MCF 10A (cell line): Measurements from ENCODE around the gene NXPH3. TPM values are rescaled to one million over a fixed set of nuclear protein-coding genes. Genes with fewer than 3 reads are reported as not detected.
A peak's percentile ranks its signal among the peaks of the same experiment; 100 is the strongest.

ENCODE experiments used
- BruUV-seq: library from RNA; stranded (reverse); fragments of 400-500 nt; replicated peaks from 2 replicates; lab custom pipeline; 2021; lab: Mats Ljungman, UMichigan
- CTCF ChIA-PET: fragments of 300-600 bp; sonication (Branson Sonifier 250); formaldehyde crosslinking; extraction: SDS; loops from one replicate; lab custom pipeline; 2021; ENCODE audit warnings: antibody characterized with exemption, inconsistent platforms; lab: Yijun Ruan, JAX
- POLR2A ChIA-PET: fragments of 300-600, 350-650 bp; sonication (Branson Sonifier 250); formaldehyde crosslinking; extraction: SDS; loops from one replicate; lab custom pipeline; 2020; ENCODE audit warnings: antibody characterized with exemption, inconsistent platforms; lab: Yijun Ruan, JAX
- DNase-seq: peaks from one replicate; pipeline ENCODE4 v3.0.0-alpha.2; 2018; ENCODE audit not compliant: unreplicated experiment
- H3K27ac Mint-ChIP-seq: one replicate; pipeline ENCODE4 v1.8.0; 2022; ENCODE audit warnings: mild to moderate bottlenecking, low read depth, mixed read lengths; ENCODE audit not compliant: unreplicated experiment
- H3K27me3 Mint-ChIP-seq: one replicate; pipeline ENCODE4 v1.8.0; 2022; ENCODE audit warnings: mixed read lengths; ENCODE audit not compliant: insufficient read depth, unreplicated experiment
- H3K36me3 Mint-ChIP-seq: one replicate; pipeline ENCODE4 v1.8.0; 2022; ENCODE audit warnings: mild to moderate bottlenecking, moderate library complexity, mixed read lengths; ENCODE audit not compliant: insufficient read depth, unreplicated experiment
- H3K4me1 Mint-ChIP-seq: one replicate; pipeline ENCODE4 v1.8.0; 2022; ENCODE audit warnings: mixed read lengths; ENCODE audit not compliant: insufficient read depth, unreplicated experiment
- H3K4me3 Mint-ChIP-seq: one replicate; pipeline ENCODE4 v1.8.0; 2022; ENCODE audit warnings: mild to moderate bottlenecking, moderate library complexity, mixed read lengths; ENCODE audit not compliant: unreplicated experiment
- H3K9me3 Mint-ChIP-seq: one replicate; pipeline ENCODE4 v1.8.0; 2022; ENCODE audit warnings: mixed read lengths; ENCODE audit not compliant: unreplicated experiment
- intact Hi-C: fragments of 100-400 bp; cut with micrococcal nuclease; formaldehyde crosslinking; loops from 2 replicates; pipeline ENCODE4 v1.14.1; 2022
- total RNA-seq: library from RNA; stranded (reverse); gene quantifications from 2 replicates; pipeline ENCODE4 v1.2.3, GENCODE V29; 2022
- TF ChIP-seq, protein P1 (sequence below): fragments of 200-600 bp; IDR thresholded peaks from one replicate; pipeline ENCODE4 v1.8.0; 2022; ENCODE audit warnings: antibody characterized with exemption, mild to moderate bottlenecking; ENCODE audit not compliant: unreplicated experiment

NXPH3 gene
- total RNA-seq, 1 experiment from 2014 or later: not detected

DNA sequence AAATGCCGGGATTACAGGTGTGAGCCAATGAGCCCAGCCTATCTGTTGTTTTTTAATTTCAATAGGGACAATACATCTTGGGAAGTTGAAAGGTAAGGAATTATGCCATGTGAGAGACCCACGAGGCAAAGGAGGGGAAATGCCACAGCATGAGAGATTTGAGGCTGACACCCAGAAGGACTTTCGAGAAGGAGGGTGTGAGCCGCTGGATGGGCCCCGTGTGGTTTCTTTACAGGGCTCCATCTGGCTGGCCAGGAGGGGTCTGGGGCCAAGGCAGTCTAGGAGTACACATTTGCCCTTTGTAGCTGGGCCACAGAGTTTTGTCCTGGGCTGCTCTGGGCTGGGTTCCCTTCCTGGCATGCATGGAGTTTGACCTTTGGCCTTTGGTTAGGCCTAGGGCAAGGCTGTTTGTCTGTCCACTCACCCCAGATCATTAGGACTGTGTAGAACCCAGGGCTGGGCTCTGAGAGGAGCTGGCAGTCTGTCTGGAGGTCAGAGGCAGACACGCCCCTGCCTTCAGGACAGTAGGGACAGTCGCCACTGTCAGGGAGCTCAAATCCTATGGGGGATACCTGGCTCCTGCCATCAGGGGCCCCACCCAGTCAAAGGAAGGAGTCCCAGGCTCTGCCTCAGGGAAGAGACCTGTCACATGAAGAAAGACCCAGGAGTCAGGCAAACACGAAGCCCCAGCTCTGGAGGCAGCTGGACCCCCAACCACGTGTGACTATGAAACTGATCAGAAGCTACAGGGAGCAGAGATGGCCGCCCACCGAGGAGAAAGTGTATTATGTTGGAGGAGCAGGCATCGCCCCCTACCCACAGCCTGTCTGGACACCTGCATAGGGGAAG is 24.2 kb upstream of the NXPH3 start:
- ChIA-PET POLR2A (interaction anchor here (0.8 kb wide), 1 partner anchor 116 kb away, joined by 4 read pairs; no protein-coding TSS in a partner anchor), CTCF (interaction anchor here (0.6 to 9.8 kb wide), 8 partner anchors 16 to 236 kb away, joined by 3 to 165 read pairs (median 4); partner anchors contain the start of gene NGFR)
- H3K9me3 Mint-ChIP-seq: no peaks in the 10 kb centered on the region
- BruUV-seq: no TSS peak
- H3K36me3 Mint-ChIP-seq: no peaks in the 10 kb centered on the region
- H3K27ac Mint-ChIP-seq: peak overlapping the region; percentile 61
- DNase-seq: no peak
- TF ChIP-seq, protein P1, sequence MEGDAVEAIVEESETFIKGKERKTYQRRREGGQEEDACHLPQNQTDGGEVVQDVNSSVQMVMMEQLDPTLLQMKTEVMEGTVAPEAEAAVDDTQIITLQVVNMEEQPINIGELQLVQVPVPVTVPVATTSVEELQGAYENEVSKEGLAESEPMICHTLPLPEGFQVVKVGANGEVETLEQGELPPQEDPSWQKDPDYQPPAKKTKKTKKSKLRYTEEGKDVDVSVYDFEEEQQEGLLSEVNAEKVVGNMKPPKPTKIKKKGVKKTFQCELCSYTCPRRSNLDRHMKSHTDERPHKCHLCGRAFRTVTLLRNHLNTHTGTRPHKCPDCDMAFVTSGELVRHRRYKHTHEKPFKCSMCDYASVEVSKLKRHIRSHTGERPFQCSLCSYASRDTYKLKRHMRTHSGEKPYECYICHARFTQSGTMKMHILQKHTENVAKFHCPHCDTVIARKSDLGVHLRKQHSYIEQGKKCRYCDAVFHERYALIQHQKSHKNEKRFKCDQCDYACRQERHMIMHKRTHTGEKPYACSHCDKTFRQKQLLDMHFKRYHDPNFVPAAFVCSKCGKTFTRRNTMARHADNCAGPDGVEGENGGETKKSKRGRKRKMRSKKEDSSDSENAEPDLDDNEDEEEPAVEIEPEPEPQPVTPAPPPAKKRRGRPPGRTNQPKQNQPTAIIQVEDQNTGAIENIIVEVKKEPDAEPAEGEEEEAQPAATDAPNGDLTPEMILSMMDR: no peak
- peaks cover 29% of the 10 kb centered on the region for H3K4me1 Mint-ChIP-seq
- H3K4me3 Mint-ChIP-seq: no peak overlapping the region
- H3K27me3 Mint-ChIP-seq: no peaks in the 10 kb centered on the region
- intact Hi-C loops: no loop called here

DNA sequence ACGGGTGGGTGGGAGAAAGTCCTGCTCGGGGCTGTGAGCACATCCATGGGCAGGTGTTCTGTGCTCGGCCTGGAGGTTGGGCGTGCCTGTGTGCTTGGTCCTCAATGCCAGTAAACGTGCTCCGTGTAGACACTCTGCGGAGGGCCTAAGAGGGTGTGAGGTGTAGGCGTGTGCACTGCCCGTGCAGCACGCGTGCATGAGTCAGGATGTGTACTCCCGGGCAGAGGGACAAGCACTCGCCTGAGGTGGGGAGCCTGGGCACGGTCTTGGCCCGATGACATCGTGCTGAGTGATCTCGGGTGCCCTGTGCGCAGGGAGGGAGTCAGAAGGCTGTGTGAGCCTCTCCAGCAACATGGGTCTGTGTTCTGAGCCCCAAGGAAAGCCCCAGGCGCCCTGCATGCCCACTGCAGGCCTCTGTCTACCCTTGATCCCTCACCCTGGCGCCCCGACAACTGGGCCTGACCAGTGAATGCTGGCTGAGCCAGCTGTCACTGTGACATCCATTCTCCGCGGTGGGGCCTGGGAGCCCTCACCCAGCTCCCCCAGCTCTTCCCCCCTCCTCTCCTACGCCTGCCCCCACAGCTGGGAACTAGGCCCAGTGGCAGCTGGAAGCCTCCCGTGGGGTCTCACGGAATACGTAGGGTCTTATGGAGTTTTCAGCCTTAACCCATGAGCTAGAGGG is 23.5 kb upstream of the NXPH3 start:
- Mint-ChIP-seq H3K27me3 (peaks cover 3% of the 10 kb centered on the region), H3K36me3 (no peaks in the 10 kb centered on the region), H3K4me3 (no peak overlapping the region), H3K27ac (peak overlapping the region; percentile 61), H3K4me1 (peaks cover 29% of the 10 kb centered on the region), H3K9me3 (no peaks in the 10 kb centered on the region)
- DNase-seq: peak; percentile 50
- ChIA-PET POLR2A (interaction anchor here (0.6 to 0.8 kb wide), 2 partner anchors 116 to 239 kb away, joined by 3 to 4 read pairs; no protein-coding TSS in a partner anchor), CTCF (interaction anchor here (0.5 to 9.8 kb wide), 11 partner anchors 15 to 409 kb away, joined by 3 to 165 read pairs (median 4); partner anchors contain the start of gene NGFR)
- BruUV-seq: no TSS peak
- TF ChIP-seq, protein P1: no peak
- intact Hi-C loops: no loop called here

DNA sequence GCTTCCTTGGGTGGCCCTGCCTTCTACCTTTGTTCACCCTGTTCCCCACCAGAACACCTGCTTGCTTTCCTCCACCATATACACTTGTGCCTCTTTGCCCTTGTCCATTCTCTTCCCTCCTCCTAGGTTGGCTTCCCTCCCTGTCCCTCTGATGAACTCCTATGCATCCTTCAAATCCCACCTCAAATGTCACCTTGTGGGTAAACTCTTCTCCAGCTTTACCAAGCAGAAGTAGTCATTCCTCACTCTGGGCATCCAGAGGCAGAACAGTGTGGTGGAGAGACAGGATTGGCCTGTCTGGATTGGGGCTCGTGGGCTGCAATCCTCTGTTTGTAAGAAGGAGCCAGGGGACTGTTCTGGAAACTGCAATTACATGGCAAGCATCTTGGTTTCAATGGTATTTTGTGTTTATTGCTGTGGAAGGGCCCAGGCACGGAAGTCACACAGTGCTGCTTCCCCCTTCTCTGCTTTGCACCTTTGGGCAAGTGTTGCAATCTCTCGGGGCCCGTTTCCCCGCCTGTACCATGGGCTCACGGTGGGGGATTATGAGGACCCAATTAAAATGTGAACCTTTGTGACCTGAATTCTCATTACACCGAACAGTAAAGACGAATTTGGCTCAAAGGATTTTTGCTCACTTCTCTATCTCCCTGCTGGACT is 21.9 kb upstream of the NXPH3 start:
- TF ChIP-seq, protein P1: no peak

More for the DNA sequence above, 21.9 kb upstream of the NXPH3 start:
- intact Hi-C loops: no loop called here
- Mint-ChIP-seq H3K27me3 (peaks cover 11% of the 10 kb centered on the region), H3K9me3 (no peaks in the 10 kb centered on the region), H3K4me3 (peak overlapping the region; percentile 3), H3K4me1 (peaks cover 28% of the 10 kb centered on the region), H3K36me3 (no peaks in the 10 kb centered on the region), H3K27ac (no peak overlapping the region)
- no TSS peak for BruUV-seq
- ChIA-PET POLR2A (no interaction called here), CTCF (interaction anchor here (0.9 to 9.8 kb wide), 3 partner anchors 19 to 239 kb away, joined by 3 to 165 read pairs (median 5); no protein-coding TSS in a partner anchor)
- no peak for DNase-seq
